Neural cell (in vitro differentiated cells): Measurements from ENCODE around the gene SNRNP200. TPM values are rescaled to one million over a fixed set of nuclear protein-coding genes. Genes with fewer than 3 reads are reported as not detected.

Source experiments
- H2AFZ ChIP-seq: fragments of 200-600, 300-800 bp; sonication (generic), shearing (Covaris generic); 2 replicates; pipeline ENCODE4 v1.6.0; 2014; ENCODE audit warnings: low read depth, mild to moderate bottlenecking, antibody characterized with exemption, low read length, moderate library complexity
- H3F3A ChIP-seq: fragments of 200-600 bp; shearing (Covaris generic); 2 replicates; pipeline ENCODE4 v1.6.1; 2016; ENCODE audit warnings: mild to moderate bottlenecking, moderate library complexity, mixed read lengths, antibody characterized with exemption, low read length; ENCODE audit not compliant: insufficient read depth, poor library complexity, severe bottlenecking
- H3K27ac ChIP-seq: fragments of 200-600, 300-800 bp; sonication (generic), shearing (Covaris generic); 2 replicates; pipeline ENCODE4 v1.5.1; 2014; ENCODE audit warnings: mild to moderate bottlenecking, low read length, moderate library complexity
- H3K27me3 ChIP-seq: fragments of 300-800, 200-600 bp; sonication (generic), shearing (Covaris generic); 2 replicates; pipeline ENCODE4 v1.6.0; 2014; ENCODE audit warnings: mild to moderate bottlenecking, low read depth, low read length, moderate library complexity; ENCODE audit not compliant: insufficient read depth
- H3K36me3 ChIP-seq: fragments of 300-800, 200-600 bp; sonication (generic), shearing (Covaris generic); 2 replicates; pipeline ENCODE4 v1.5.1; 2014; ENCODE audit warnings: mild to moderate bottlenecking, antibody characterized with exemption, low read length, moderate library complexity; ENCODE audit not compliant: insufficient read depth
- H3K4me2 ChIP-seq: fragments of 300-800, 200-600 bp; sonication (generic), shearing (Covaris generic); 2 replicates; pipeline ENCODE4 v1.6.0; 2014; ENCODE audit warnings: mild to moderate bottlenecking, low read length
- H3K4me3 ChIP-seq: fragments of 300-800, 200-600 bp; sonication (generic), shearing (Covaris generic); 2 replicates; pipeline ENCODE4 v1.5.1; 2014; ENCODE audit warnings: mild to moderate bottlenecking, low read length, moderate library complexity
- H3K79me2 ChIP-seq: fragments of 200-600 bp; shearing (Covaris generic); replicated peaks from 2 replicates; pipeline ENCODE4 v1.6.0; 2014; ENCODE audit warnings: mild to moderate bottlenecking, low read length, moderate library complexity; ENCODE audit not compliant: insufficient read depth
- H3K9ac ChIP-seq: fragments of 300-800, 200-600 bp; sonication (generic), shearing (Covaris generic); 2 replicates; pipeline ENCODE4 v1.6.1; 2016; ENCODE audit warnings: mild to moderate bottlenecking, low read length, mixed read lengths
- H3K9me2 ChIP-seq: fragments of 200-600 bp; shearing (Covaris generic); 2 replicates; pipeline ENCODE4 v1.6.1; 2016; ENCODE audit warnings: mild to moderate bottlenecking, low read length, mixed read lengths; ENCODE audit not compliant: insufficient read depth
- H3K9me3 ChIP-seq: fragments of 200-600, 300-800 bp; sonication (generic), shearing (Covaris generic); 2 replicates; pipeline ENCODE4 v1.6.1; 2016; ENCODE audit warnings: mild to moderate bottlenecking, mixed run types, low read length, moderate library complexity, mixed read lengths
- H4K20me1 ChIP-seq: fragments of 200-600 bp; shearing (Covaris generic); 2 replicates; pipeline ENCODE4 v1.6.1; 2016; ENCODE audit warnings: mild to moderate bottlenecking, mixed run types; ENCODE audit not compliant: insufficient read depth
- CTCF ChIP-seq: fragments of 450-650 bp; IDR thresholded peaks from 2 replicates; pipeline ENCODE4 v1.5.1; 2014; ENCODE audit warnings: antibody characterized with exemption, mild to moderate bottlenecking, moderate library complexity; ENCODE audit not compliant: poor library complexity, severe bottlenecking
- EP300 ChIP-seq: fragments of 450-650 bp; conservative IDR thresholded peaks from 2 replicates; pipeline ENCODE4 v1.6.1; 2014; ENCODE audit warnings: antibody characterized with exemption, mild to moderate bottlenecking, moderate library complexity; ENCODE audit not compliant: poor library complexity, severe bottlenecking
- EZH2 ChIP-seq: fragments of 200-600, 300-800 bp; shearing (Covaris generic), sonication (generic); IDR thresholded peaks from 2 replicates; pipeline ENCODE4 v1.6.1; 2014; ENCODE audit warnings: antibody characterized with exemption, low read length, borderline replicate concordance, mild to moderate bottlenecking; ENCODE audit not compliant: insufficient read depth, poor library complexity, severe bottlenecking
- MXI1 ChIP-seq: fragments of 450-650 bp; conservative IDR thresholded peaks from 2 replicates; pipeline ENCODE4 v1.6.1; 2014; ENCODE audit warnings: antibody characterized with exemption, mild to moderate bottlenecking; ENCODE audit not compliant: poor library complexity, severe bottlenecking
- POLR2AphosphoS5 ChIP-seq: IDR thresholded peaks from 2 replicates; pipeline ENCODE4 v1.6.1; 2012
- RAD21 ChIP-seq: fragments of 450-650 bp; conservative IDR thresholded peaks from 2 replicates; pipeline ENCODE4 v1.6.1; 2014; ENCODE audit warnings: antibody characterized with exemption, mild to moderate bottlenecking, moderate library complexity
- REST ChIP-seq: IDR thresholded peaks from 2 replicates; pipeline ENCODE4 v1.6.1; 2012; ENCODE audit warnings: borderline replicate concordance
- SMC3 ChIP-seq: fragments of 450-650 bp; conservative IDR thresholded peaks from 2 replicates; pipeline ENCODE4 v1.6.1; 2014; ENCODE audit warnings: antibody characterized with exemption, mild to moderate bottlenecking, moderate library complexity; ENCODE audit not compliant: poor library complexity
- TAF1 ChIP-seq: IDR thresholded peaks from 2 replicates; pipeline ENCODE4 v1.6.1; 2012; ENCODE audit warnings: low read depth
- polyA plus RNA-seq: library from polyadenylated mRNA; depleted of rRNA; stranded (reverse); fragments of >200 nt; gene quantifications from 2 replicates; pipeline ENCODE4 v1.2.3, GENCODE V29; 2014

Gene SNRNP200
- polyA plus RNA-seq, 1 donor from 2014 or later: 70.4 TPM

GRCh38 chr2:96308248-96308647 lies 2.9 kb upstream of the SNRNP200 start:
- Histone ChIP-seq H3K36me3 (no peaks in the 10 kb centered on the region), H3K27me3 (no peaks in the 10 kb centered on the region), H3K4me2 (no peak overlapping the region), H3K4me3 (no peak overlapping the region), H4K20me1 (no peaks in the 10 kb centered on the region), H3F3A (no peaks in the 10 kb centered on the region), H2AFZ (no peak overlapping the region), H3K9me2 (no peaks in the 10 kb centered on the region), H3K27ac (no peak overlapping the region), H3K79me2 (peaks cover 28% of the 10 kb centered on the region), H3K9me3 (no peaks in the 10 kb centered on the region), H3K9ac (no peak overlapping the region)
- TF ChIP-seq CTCF (no peak), REST (no peak), RAD21 (no peak), SMC3 (no peak), EZH2 (no peak), MXI1 (no peak), EP300 (no peak)

GRCh38 chr2:96306370-96306769 lies 1.0 kb upstream of the SNRNP200 start:
- Histone ChIP-seq H3K27me3 (no peaks in the 10 kb centered on the region), H4K20me1 (no peaks in the 10 kb centered on the region), H3F3A (no peaks in the 10 kb centered on the region), H3K27ac (no peak overlapping the region), H3K79me2 (peaks cover 44% of the 10 kb centered on the region), H3K36me3 (no peaks in the 10 kb centered on the region), H3K9me2 (no peaks in the 10 kb centered on the region), H3K4me3 (peak overlapping the region; percentile 85), H3K9ac (no peak overlapping the region), H3K9me3 (no peaks in the 10 kb centered on the region), H3K4me2 (peak overlapping the region; percentile 92), H2AFZ (peak overlapping the region; percentile 98)
- TF ChIP-seq SMC3 (no peak), TAF1 (no peak), EP300 (no peak), EZH2 (no peak), RAD21 (no peak), CTCF (no peak), POLR2AphosphoS5 (no peak)
